ENCODE data around the gene SUN1. TPM values are rescaled to one million over a fixed set of nuclear protein-coding genes. Genes with fewer than 3 reads are reported as not detected.

SUN1 gene
- total RNA-seq, 4 donors from 2014 or later: 225 to 475 (median 263) TPM

GRCh38 chr7:897771-898376, 65.6 kb downstream of the SUN1 start:
- no peak for DNase-seq (ENCODE audit: low spot score in 2 of 2)
- Histone ChIP-seq H3K4me1 (peaks cover 11% of the 10 kb centered on the region), H3K9me3 (no peaks in the 10 kb centered on the region), H3K4me3 (no peak overlapping the region), H3K27ac (no peak overlapping the region), H3K27me3 (no peaks in the 10 kb centered on the region), H3K36me3 (peaks cover 55% of the 10 kb centered on the region)
- 80% methylated on average over 2 of the region's 27 CpGs for WGBS
- TF ChIP-seq EP300 (IDR thresholded peaks at IDR 0.05) (no peak), POLR2AphosphoS5 (IDR thresholded peaks at IDR 0.05) (no peak), POLR2A (IDR thresholded peaks at IDR 0.05) (no peak)
- TF ChIP-seq, protein P1, sequence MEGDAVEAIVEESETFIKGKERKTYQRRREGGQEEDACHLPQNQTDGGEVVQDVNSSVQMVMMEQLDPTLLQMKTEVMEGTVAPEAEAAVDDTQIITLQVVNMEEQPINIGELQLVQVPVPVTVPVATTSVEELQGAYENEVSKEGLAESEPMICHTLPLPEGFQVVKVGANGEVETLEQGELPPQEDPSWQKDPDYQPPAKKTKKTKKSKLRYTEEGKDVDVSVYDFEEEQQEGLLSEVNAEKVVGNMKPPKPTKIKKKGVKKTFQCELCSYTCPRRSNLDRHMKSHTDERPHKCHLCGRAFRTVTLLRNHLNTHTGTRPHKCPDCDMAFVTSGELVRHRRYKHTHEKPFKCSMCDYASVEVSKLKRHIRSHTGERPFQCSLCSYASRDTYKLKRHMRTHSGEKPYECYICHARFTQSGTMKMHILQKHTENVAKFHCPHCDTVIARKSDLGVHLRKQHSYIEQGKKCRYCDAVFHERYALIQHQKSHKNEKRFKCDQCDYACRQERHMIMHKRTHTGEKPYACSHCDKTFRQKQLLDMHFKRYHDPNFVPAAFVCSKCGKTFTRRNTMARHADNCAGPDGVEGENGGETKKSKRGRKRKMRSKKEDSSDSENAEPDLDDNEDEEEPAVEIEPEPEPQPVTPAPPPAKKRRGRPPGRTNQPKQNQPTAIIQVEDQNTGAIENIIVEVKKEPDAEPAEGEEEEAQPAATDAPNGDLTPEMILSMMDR (IDR thresholded peaks at IDR 0.05): no peak

DNA sequence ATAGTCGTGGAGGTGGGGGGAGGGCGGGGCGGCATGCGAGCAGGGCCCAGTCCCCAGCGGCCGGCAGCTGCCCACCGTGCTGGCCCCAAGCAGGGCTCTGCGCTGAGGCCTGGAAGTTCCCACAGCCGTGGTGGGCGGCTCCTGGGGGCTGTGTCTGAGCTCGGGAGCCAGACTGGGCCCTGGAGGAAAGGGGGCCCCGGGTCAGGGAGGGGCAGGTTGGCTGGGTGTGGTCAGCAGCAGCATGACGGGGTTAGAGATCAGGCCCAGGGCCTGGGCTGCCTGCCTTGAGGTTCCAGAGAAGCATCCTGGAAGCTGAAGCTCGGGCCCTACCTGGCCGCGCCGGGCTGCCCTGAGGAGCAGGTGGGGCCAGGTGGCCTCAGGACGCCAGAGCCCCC, 66.2 kb downstream of the SUN1 start:
- Histone ChIP-seq H3K9me3 (no peaks in the 10 kb centered on the region), H3K36me3 (peaks cover 50% of the 10 kb centered on the region), H3K4me3 (no peak overlapping the region), H3K27ac (no peak overlapping the region), H3K4me1 (peaks cover 11% of the 10 kb centered on the region), H3K27me3 (no peaks in the 10 kb centered on the region)
- no peak for DNase-seq (ENCODE audit: low spot score in 2 of 2)
- TF ChIP-seq POLR2A (IDR thresholded peaks at IDR 0.05) (no peak), EP300 (IDR thresholded peaks at IDR 0.05) (no peak), POLR2AphosphoS5 (IDR thresholded peaks at IDR 0.05) (no peak)
- TF ChIP-seq, protein P1 (IDR thresholded peaks at IDR 0.05): no peak
- WGBS: 74% methylated on average over 7 of the region's 18 CpGs

- peaks cover 11% of the 10 kb centered on the region for H3K4me1 ChIP-seq
- no peak overlapping the region for H3K4me3 ChIP-seq
- no peak for TF ChIP-seq EP300 (IDR thresholded peaks at IDR 0.05)
- no peak for TF ChIP-seq POLR2A (IDR thresholded peaks at IDR 0.05)
- TF ChIP-seq, protein P1 (IDR thresholded peaks at IDR 0.05): no peak
- TF ChIP-seq POLR2AphosphoS5 (IDR thresholded peaks at IDR 0.05): no peak
- no peak for DNase-seq (ENCODE audit: low spot score in 2 of 2)
- no peaks in the 10 kb centered on the region for H3K27me3 ChIP-seq
- WGBS: 84% methylated on average over 27 of the region's 54 CpGs
- H3K9me3 ChIP-seq: no peaks in the 10 kb centered on the region
- H3K36me3 ChIP-seq: peaks cover 44% of the 10 kb centered on the region
- H3K27ac ChIP-seq: no peak overlapping the region
These were observed 66.8 kb downstream of the SUN1 start for GRCh38 chr7:898855-899681.

GRCh38 chr7:899806-900205, 67.5 kb downstream of the SUN1 start:
- H3K27me3 ChIP-seq: peaks cover 7% of the 10 kb centered on the region
- H3K36me3 ChIP-seq: peaks cover 36% of the 10 kb centered on the region
- peaks cover 16% of the 10 kb centered on the region for H3K4me1 ChIP-seq
- 97% methylated on average over 16 of the region's 16 CpGs for WGBS
- DNase-seq (ENCODE audit: low spot score in 2 of 2): no peak
- TF ChIP-seq EP300 (IDR thresholded peaks at IDR 0.05) (no peak), POLR2AphosphoS5 (IDR thresholded peaks at IDR 0.05) (no peak), POLR2A (IDR thresholded peaks at IDR 0.05) (no peak)
- TF ChIP-seq, protein P1 (IDR thresholded peaks at IDR 0.05): no peak
- H3K9me3 ChIP-seq: no peaks in the 10 kb centered on the region
- H3K4me3 ChIP-seq: no peak overlapping the region
- no peak overlapping the region for H3K27ac ChIP-seq

DNA sequence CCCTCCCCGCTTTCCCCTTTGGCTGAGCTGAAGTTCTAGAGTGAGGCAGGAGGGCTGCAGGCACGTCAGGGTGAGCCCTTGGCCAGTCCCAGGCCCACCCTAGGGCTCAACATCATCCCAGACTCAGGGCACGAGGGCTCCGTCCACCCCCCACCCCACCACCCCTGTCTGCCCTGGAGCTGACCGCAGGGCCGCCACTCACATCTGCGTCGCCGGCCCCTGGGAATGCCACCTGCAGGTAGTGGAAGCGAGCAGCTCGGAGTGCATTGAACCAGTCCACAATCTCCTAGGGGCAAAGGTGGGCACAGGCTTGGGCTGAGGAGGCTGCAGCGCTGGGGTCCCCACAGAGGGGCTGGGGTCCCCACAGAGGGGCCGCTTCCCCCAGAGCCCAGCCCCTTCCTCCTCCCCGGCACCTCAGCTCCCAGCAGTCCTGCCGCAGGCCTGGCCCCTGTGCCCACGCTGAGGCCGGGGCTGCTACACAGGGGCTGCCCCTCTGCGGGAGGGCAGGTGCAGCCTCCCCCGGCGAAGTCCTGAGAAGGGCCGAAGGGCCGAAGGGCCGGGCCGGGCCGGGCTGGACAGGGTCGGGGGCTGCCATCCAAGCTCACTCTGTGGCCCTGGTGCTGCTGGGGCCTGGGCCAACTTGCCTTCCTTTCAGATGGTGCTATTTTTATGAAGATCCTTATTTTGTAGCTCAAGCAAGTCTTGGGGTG, 68.2 kb downstream of the SUN1 start:
- no CpG with 5 or more reads among the region's 26 CpGs for WGBS
- Histone ChIP-seq H3K36me3 (peaks cover 30% of the 10 kb centered on the region), H3K9me3 (no peaks in the 10 kb centered on the region), H3K27ac (no peak overlapping the region), H3K4me1 (peaks cover 16% of the 10 kb centered on the region), H3K27me3 (peaks cover 8% of the 10 kb centered on the region), H3K4me3 (no peak overlapping the region)
- TF ChIP-seq POLR2AphosphoS5 (IDR thresholded peaks at IDR 0.05) (no peak), POLR2A (IDR thresholded peaks at IDR 0.05) (no peak), EP300 (IDR thresholded peaks at IDR 0.05) (no peak)
- TF ChIP-seq, protein P1 (IDR thresholded peaks at IDR 0.05): no peak
- no peak for DNase-seq (ENCODE audit: low spot score in 2 of 2)

All from suprapubic skin (tissue), 4 donors.